Measurements from ENCODE around the gene RAPGEF4. TPM values are rescaled to one million over a fixed set of nuclear protein-coding genes. Genes with fewer than 3 reads are reported as not detected.

Gene RAPGEF4
- polyA plus RNA-seq, 3 donors = not detected

- no peak overlapping the region for H3K4me3 ChIP-seq (replicated peaks in 1 of 3; ENCODE audit: low read depth in 2 of 3, low read length in 3 of 3)
- H2AFZ ChIP-seq (ENCODE audit: insufficient read depth, low read depth, low read length, poor library complexity, severe bottlenecking) = no peak overlapping the region
- Mint-ChIP-seq H3K27me3 (ENCODE audit: low read depth in 3 of 3) (peaks cover 0 to 2% (median 2%) of the 10 kb centered on the region in 3 donors), H3K9me3 (no peaks in the 10 kb centered on the region), H3K4me3 (no peak overlapping the region), H3K4me1 (peaks cover 8% of the 10 kb centered on the region), H3K36me3 (no peaks in the 10 kb centered on the region), H3K27ac (peak overlapping the region in 1 of 7 donors; percentile 70)
- TF ChIP-seq CTCF (IDR thresholded peaks at IDR 0.05) = no peak
- no peaks in the 10 kb centered on the region for H3K27me3 ChIP-seq (ENCODE audit: control insufficient read depth in 2 of 2, insufficient read depth in 2 of 2, low read length in 2 of 2)
- H3K9ac ChIP-seq (ENCODE audit: insufficient read depth, low read length, poor library complexity, severe bottlenecking) = no peak overlapping the region
- no peaks in the 10 kb centered on the region for H3K36me3 ChIP-seq (replicated peaks in 1 of 2; ENCODE audit: control insufficient read depth in 1 of 2, insufficient read depth in 2 of 2, low read length in 2 of 2)
- H3K4me2 ChIP-seq (replicated peaks; ENCODE audit: extremely low read depth, low read length, poor library complexity, severe bottlenecking) = no peak overlapping the region
- H3K27ac ChIP-seq (ENCODE audit: low read depth in 1 of 2, low read length in 2 of 2) = no peak overlapping the region
- no peaks in the 10 kb centered on the region for H4K20me1 ChIP-seq (ENCODE audit: insufficient read depth, low read length)
- H3K4me1 ChIP-seq (ENCODE audit: control insufficient read depth in 1 of 2, insufficient read depth in 2 of 2, low read length in 2 of 2) = peaks cover 0 to 6% of the 10 kb centered on the region in 2 donors
- WGBS (ENCODE audit: insufficient coverage) = 100% methylated on average over 2 of the region's 4 CpGs
- intact Hi-C loops (cut with micrococcal nuclease) = loop anchor here in 1 of 2 donors (5.0 kb wide), 1 partner anchor 45 kb away; the partner anchor contains the start of gene MAP3K20
- no peak for DNase-seq
- H3K79me2 ChIP-seq (ENCODE audit: insufficient read depth, low read length) = no peaks in the 10 kb centered on the region
- no peaks in the 10 kb centered on the region for H3K9me3 ChIP-seq (replicated peaks in 1 of 2; ENCODE audit: control insufficient read depth in 1 of 2, insufficient read depth in 1 of 2, low read length in 2 of 2)
These were observed 296.4 kb downstream of the RAPGEF4 start for GRCh38 chr2:173032032-173032431.

- Mint-ChIP-seq H3K27me3 (ENCODE audit: low read depth in 3 of 3) (peaks cover 0 to 2% (median 0%) of the 10 kb centered on the region in 3 donors), H3K27ac (no peak overlapping the region), H3K4me3 (no peak overlapping the region), H3K36me3 (no peaks in the 10 kb centered on the region), H3K4me1 (peaks cover 2% of the 10 kb centered on the region), H3K9me3 (no peaks in the 10 kb centered on the region)
- no peaks in the 10 kb centered on the region for H3K36me3 ChIP-seq (replicated peaks in 1 of 2; ENCODE audit: control insufficient read depth in 1 of 2, insufficient read depth in 2 of 2, low read length in 2 of 2)
- intact Hi-C loops (cut with micrococcal nuclease) = loop anchor here in 1 of 2 donors (5.0 kb wide), 1 partner anchor 44 kb away; the partner anchor contains the start of gene MAP3K20
- no peaks in the 10 kb centered on the region for H3K27me3 ChIP-seq (ENCODE audit: control insufficient read depth in 2 of 2, insufficient read depth in 2 of 2, low read length in 2 of 2)
- no peak overlapping the region for H2AFZ ChIP-seq (ENCODE audit: insufficient read depth, low read depth, low read length, poor library complexity, severe bottlenecking)
- H3K79me2 ChIP-seq (ENCODE audit: insufficient read depth, low read length) = no peaks in the 10 kb centered on the region
- H3K9ac ChIP-seq (ENCODE audit: insufficient read depth, low read length, poor library complexity, severe bottlenecking) = no peak overlapping the region
- H4K20me1 ChIP-seq (ENCODE audit: insufficient read depth, low read length) = no peaks in the 10 kb centered on the region
- no peak overlapping the region for H3K27ac ChIP-seq (ENCODE audit: low read depth in 1 of 2, low read length in 2 of 2)
- WGBS (ENCODE audit: insufficient coverage) = no CpG with 5 or more reads among the region's 3 CpGs
- no peaks in the 10 kb centered on the region for H3K4me1 ChIP-seq (ENCODE audit: control insufficient read depth in 1 of 2, insufficient read depth in 2 of 2, low read length in 2 of 2)
- no peak for TF ChIP-seq CTCF (IDR thresholded peaks at IDR 0.05)
- H3K9me3 ChIP-seq (replicated peaks in 1 of 2; ENCODE audit: control insufficient read depth in 1 of 2, insufficient read depth in 1 of 2, low read length in 2 of 2) = no peaks in the 10 kb centered on the region
- DNase-seq = no peak
- no peak overlapping the region for H3K4me3 ChIP-seq (replicated peaks in 1 of 3; ENCODE audit: low read depth in 2 of 3, low read length in 3 of 3)
- H3K4me2 ChIP-seq (replicated peaks; ENCODE audit: extremely low read depth, low read length, poor library complexity, severe bottlenecking) = no peak overlapping the region
These were observed 297.4 kb downstream of the RAPGEF4 start for GRCh38 chr2:173033084-173033483.
